Neutrophil (primary cell): Measurements from ENCODE around the gene PTK6.

Experiments
- H3K27ac ChIP-seq: fragments of 200-600 bp; sonication (generic); 2 replicates; pipeline ENCODE4 v1.5.1; 2016; ENCODE audit warnings: mild to moderate bottlenecking, moderate library complexity
- H3K27me3 ChIP-seq: fragments of 200-600 bp; sonication (generic); 2 replicates; pipeline ENCODE4 v1.6.0; 2016; ENCODE audit warnings: mild to moderate bottlenecking
- H3K36me3 ChIP-seq: fragments of 200-600 bp; sonication (generic); 2 replicates; pipeline ENCODE4 v1.5.1; 2017
- H3K4me1 ChIP-seq, 2 experiments: fragments of 200-600 bp in 1 of 2; sonication (generic) in 1 of 2; 1 replicate in 1 of 2; 2 replicates in 1 of 2; pipeline versions ENCODE4 v1.5.1 to v1.6.1; 2013 to 2016; ENCODE audit warnings: low read depth in 1 of 2, low read length in 1 of 2, mild to moderate bottlenecking in 1 of 2, moderate library complexity in 1 of 2; ENCODE audit not compliant: control insufficient read depth in 1 of 2, insufficient read depth in 1 of 2
- H3K4me3 ChIP-seq, 2 experiments: fragments of 200-600 bp in 1 of 2; sonication (generic) in 1 of 2; 1 replicate in 1 of 2; 2 replicates in 1 of 2; pipeline ENCODE4 v1.5.1; 2013 to 2016; ENCODE audit warnings: low read depth in 1 of 2, low read length in 1 of 2, mild to moderate bottlenecking in 1 of 2, moderate library complexity in 1 of 2
- H3K9me3 ChIP-seq: fragments of 200-600 bp; sonication (generic); 2 replicates; pipeline ENCODE4 v1.5.1; 2016
- TF ChIP-seq, protein P1 (sequence below): fragments of 200-600 bp; sonication (generic); IDR thresholded peaks from 2 replicates; pipeline ENCODE4 v1.5.1; 2016; ENCODE audit warnings: antibody characterized with exemption

PTK6 gene

DNA sequence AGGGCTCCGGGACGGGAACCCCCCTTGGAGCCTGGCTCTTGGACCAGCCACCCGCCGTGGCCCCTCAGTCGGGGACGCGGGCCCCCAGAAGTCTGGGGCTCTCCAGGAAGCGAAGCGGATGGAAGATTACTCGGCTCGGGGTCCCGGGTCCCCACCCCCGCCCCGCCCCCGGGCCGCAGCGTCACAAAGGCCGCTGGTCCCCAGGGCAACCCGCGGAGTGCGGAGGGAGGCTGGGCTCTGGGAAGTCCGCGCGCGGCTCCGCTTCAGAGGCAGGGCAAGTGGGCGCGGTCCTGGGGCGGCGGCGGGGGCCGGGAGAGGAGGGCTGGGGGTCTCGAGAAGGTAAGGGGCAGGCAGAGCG, 16.7 kb upstream of the PTK6 start, which contains the start of gene FNDC11:
TSS of gene FNDC11 (plus strand) at position 227 of the 358 bp plus-strand sequence. CDS start 1,505 bp downstream, outside the sequence.
- Histone ChIP-seq H3K36me3 (peaks cover 34% of the 10 kb centered on the region), H3K4me3 (peak within 1 kb of the TSS; percentile 55 to 60), H3K27me3 (peaks cover 79% of the 10 kb centered on the region), H3K9me3 (no peaks in the 10 kb centered on the region), H3K4me1 (peaks cover 9 to 17% of the 10 kb centered on the region in 2 experiments), H3K27ac (peak within 1 kb of the TSS; percentile 21)
- TF ChIP-seq, protein P1, sequence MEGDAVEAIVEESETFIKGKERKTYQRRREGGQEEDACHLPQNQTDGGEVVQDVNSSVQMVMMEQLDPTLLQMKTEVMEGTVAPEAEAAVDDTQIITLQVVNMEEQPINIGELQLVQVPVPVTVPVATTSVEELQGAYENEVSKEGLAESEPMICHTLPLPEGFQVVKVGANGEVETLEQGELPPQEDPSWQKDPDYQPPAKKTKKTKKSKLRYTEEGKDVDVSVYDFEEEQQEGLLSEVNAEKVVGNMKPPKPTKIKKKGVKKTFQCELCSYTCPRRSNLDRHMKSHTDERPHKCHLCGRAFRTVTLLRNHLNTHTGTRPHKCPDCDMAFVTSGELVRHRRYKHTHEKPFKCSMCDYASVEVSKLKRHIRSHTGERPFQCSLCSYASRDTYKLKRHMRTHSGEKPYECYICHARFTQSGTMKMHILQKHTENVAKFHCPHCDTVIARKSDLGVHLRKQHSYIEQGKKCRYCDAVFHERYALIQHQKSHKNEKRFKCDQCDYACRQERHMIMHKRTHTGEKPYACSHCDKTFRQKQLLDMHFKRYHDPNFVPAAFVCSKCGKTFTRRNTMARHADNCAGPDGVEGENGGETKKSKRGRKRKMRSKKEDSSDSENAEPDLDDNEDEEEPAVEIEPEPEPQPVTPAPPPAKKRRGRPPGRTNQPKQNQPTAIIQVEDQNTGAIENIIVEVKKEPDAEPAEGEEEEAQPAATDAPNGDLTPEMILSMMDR: no peak

DNA sequence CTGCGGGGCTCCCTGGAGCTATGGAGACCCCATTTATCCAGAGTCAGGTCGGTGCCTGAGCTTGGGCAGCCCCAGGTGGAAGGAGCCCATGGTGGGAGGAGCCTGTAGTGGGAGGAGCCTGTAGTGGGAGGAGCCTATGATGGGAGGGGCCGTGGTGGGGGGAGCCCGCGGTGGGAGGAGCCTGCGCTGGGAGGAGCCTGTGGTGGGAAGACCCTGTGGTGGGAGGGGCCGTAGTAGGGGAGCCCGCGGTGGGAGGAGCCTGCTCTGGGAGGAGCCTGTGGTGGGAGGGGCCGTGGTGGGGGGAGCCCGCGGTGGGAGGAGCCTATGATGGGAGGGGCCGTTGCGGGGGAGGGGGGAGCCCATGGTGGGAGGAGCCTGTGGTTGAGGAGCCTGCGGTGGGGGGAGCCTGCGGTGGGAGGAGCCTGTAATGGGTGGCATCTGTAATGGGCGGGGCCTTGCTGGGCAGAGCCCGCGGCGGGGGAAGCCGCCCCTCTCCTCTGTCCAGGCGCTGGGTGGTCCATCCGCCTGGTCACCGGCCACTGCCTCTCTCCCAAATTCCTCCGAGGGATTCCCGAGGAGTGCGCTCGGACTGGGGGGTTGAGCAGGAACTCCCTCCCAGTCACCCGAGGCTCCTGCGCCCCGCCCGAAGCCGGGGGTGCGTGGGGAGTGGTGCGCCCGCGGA, 16.2 kb upstream of the PTK6 start:
- Histone ChIP-seq H3K27me3 (peaks cover 84% of the 10 kb centered on the region), H3K27ac (peak overlapping the region; percentile 21), H3K4me3 (peak overlapping the region; percentile 55 to 60), H3K4me1 (peaks cover 9 to 17% of the 10 kb centered on the region in 2 experiments), H3K9me3 (no peaks in the 10 kb centered on the region), H3K36me3 (peaks cover 29% of the 10 kb centered on the region)
- TF ChIP-seq, protein P1: no peak

DNA sequence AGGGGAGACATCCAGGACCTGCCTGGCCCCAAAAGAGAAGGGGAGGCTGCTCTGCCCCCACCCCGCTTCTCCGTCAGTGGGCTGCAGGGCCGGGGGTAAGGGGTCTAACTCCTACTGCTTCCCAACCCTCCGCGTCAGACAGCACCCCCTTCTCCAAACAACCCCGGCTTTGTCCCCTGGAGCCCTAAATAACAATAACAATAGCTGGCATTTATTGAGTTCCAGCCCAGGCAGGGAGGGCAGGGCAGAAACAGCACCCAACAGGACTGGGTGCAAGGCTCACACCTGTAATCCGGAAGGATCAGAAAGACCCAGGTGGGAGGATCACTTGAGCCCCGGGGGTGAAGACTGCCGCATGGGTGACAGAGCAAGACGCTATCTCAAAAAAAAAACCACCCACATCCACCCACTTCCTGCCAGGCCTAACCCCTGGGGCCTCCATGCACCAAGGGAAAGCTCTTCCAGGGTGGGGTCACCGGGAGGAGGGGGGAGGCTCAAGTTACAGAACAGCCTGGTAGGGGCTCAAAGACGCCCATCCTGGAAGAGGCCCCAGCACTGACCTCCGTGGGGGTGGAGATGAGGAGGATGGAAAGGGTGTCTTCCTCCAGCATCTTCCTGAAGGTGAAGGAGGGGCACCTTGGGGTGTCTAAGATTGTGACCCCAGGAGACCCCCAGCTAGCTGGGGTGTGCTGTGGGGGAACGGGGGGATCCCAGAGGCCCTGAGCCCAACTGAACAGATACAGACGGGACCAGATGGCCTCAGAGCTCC, 15.5 kb upstream of the PTK6 start:
- Histone ChIP-seq H3K36me3 (peaks cover 22% of the 10 kb centered on the region), H3K9me3 (no peaks in the 10 kb centered on the region), H3K27me3 (peaks cover 91% of the 10 kb centered on the region), H3K27ac (no peak overlapping the region), H3K4me1 (peaks cover 9 to 17% of the 10 kb centered on the region in 2 experiments), H3K4me3 (peak overlapping the region in 1 of 2 experiments; percentile 55)
- TF ChIP-seq, protein P1: no peak

DNA sequence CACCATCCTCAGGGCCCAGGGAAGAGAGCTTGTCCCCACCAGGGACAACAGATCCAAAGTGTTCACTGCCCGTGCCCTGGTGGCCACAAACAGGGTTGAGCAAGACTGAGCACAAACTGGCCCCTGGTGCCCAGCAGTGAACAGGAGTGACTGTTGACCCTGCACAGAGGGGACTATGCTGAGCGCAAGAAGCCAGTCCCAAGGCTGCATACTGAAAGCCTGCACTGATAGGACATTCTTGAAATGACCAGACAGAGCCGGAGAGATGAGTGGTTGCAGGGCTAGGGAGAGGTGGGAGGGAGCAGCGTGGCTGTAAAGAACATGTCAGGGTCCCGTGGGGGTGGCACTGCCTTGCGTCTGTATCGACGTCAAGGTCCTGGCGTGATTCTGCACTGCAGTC, 13.9 kb upstream of the PTK6 start:
- Histone ChIP-seq H3K27ac (no peak overlapping the region), H3K27me3 (peaks cover 100% of the 10 kb centered on the region), H3K4me1 (peaks cover 9 to 17% of the 10 kb centered on the region in 2 experiments), H3K9me3 (no peaks in the 10 kb centered on the region), H3K4me3 (no peak overlapping the region), H3K36me3 (peaks cover 7% of the 10 kb centered on the region)
- TF ChIP-seq, protein P1: no peak

DNA sequence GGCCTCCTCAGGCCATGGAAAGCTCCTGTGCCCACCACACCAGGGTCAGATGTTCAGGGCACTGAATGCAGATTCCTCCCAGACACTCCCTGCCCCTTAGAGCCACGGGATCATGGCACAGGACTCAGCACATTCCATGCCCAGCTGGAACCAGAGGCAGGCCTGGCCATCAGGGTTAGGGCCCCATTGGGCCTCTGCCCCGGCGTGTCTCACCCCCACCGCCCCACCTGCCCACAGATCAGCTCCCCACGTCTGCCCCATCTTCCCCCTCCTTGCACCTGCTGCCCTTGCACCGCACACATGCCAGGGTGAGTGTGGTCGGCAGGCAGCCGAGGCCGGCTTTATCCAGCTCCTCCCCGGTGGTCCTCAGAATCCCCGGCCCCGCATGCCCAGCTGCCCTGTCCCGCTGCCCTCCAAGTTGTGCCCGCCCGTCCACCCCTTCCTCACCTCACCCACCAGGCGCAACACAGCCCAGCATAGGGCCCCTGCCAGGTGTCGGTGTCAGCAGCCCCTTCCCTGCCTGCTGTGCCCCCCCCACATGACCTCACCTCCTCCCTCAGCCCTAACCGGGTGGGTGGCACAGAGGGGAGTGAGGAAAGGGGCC, 12.6 kb upstream of the PTK6 start:
- Histone ChIP-seq H3K36me3 (no peaks in the 10 kb centered on the region), H3K4me1 (peaks cover 9 to 17% of the 10 kb centered on the region in 2 experiments), H3K4me3 (no peak overlapping the region), H3K27ac (no peak overlapping the region), H3K9me3 (no peaks in the 10 kb centered on the region), H3K27me3 (peaks cover 100% of the 10 kb centered on the region)
- TF ChIP-seq, protein P1: no peak
